ENCODE data around the gene EIF4G3. TPM values are rescaled to one million over a fixed set of nuclear protein-coding genes. Genes with fewer than 3 reads are reported as not detected.

Gene EIF4G3
- polyA plus RNA-seq, 1 of the 3 experiments (the other 2 are of a cell fraction), result 32.0 TPM

GRCh38 chr1:21216835-21217811 lies 40.4 kb upstream of the EIF4G3 start:
- no peak overlapping the region for H3K9ac ChIP-seq
- TF ChIP-seq SMC3 (IDR thresholded peaks at IDR 0.05; ENCODE audit: low read depth, low read length) (peak; percentile 29; the same call in 1 of the 2 replicates), RXRA (IDR thresholded peaks at IDR 0.05; ENCODE audit: borderline replicate concordance, low read depth) (no peak), JUND (IDR thresholded peaks at IDR 0.05) (no peak), FOXM1 (IDR thresholded peaks at IDR 0.05; ENCODE audit: low read depth) (no peak), MEF2A (IDR thresholded peaks at IDR 0.05; ENCODE audit: borderline replicate concordance, low read depth) (no peak), MXI1 (IDR thresholded peaks at IDR 0.05; ENCODE audit: low read depth, low read length) (no peak), NFIC (IDR thresholded peaks at IDR 0.05; ENCODE audit: borderline replicate concordance) (no peak), EP300 (IDR thresholded peaks at IDR 0.05; ENCODE audit: borderline replicate concordance in 1 of 2, low read depth in 1 of 2, low read length in 1 of 2) (no peak), GABPA (IDR thresholded peaks at IDR 0.05; ENCODE audit: low read depth) (no peak), FOXJ3 (CRISPR knock-in tag; IDR thresholded peaks at IDR 0.05) (no peak), CTCF (IDR thresholded peaks at IDR 0.05) (peak; percentile 86), NRF1 (IDR thresholded peaks at IDR 0.05; ENCODE audit: low read depth, low read length) (no peak), TCF12 (IDR thresholded peaks at IDR 0.05) (no peak), EZH2phosphoT487 (IDR thresholded peaks at IDR 0.05; ENCODE audit: borderline replicate concordance, low read depth) (no peak), RAD21 (IDR thresholded peaks at IDR 0.05; ENCODE audit: low read length) (peak; percentile 52)
- TF ChIP-seq, protein P1, sequence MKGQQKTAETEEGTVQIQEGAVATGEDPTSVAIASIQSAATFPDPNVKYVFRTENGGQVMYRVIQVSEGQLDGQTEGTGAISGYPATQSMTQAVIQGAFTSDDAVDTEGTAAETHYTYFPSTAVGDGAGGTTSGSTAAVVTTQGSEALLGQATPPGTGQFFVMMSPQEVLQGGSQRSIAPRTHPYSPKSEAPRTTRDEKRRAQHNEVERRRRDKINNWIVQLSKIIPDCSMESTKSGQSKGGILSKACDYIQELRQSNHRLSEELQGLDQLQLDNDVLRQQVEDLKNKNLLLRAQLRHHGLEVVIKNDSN (IDR thresholded peaks at IDR 0.05; ENCODE audit: borderline replicate concordance, low read depth), result no peak
- peaks cover 7 to 10% of the 10 kb centered on the region in 2 experiments for H3K36me3 ChIP-seq (replicated peaks in 1 of 2; ENCODE audit: control insufficient read depth in 1 of 2, insufficient read depth in 2 of 2, low read length in 1 of 2)
- peak; percentile 67 for DNase-seq
- peaks cover 7% of the 10 kb centered on the region for H3F3A ChIP-seq (replicated peaks; ENCODE audit: insufficient read depth)
- H3K4me2 ChIP-seq, result no peak overlapping the region
- no peak overlapping the region; a peak in 1 of 4 replicates for H3K4me3 ChIP-seq (ENCODE audit: low read depth in 2 of 2, low read length in 1 of 2)
- no peak overlapping the region for H2AFZ ChIP-seq (ENCODE audit: low read depth)
- POLR2A ChIA-PET, result no interaction called here
- no peaks in the 10 kb centered on the region for H3K79me2 ChIP-seq (ENCODE audit: insufficient read depth)
- no peak overlapping the region; a peak in 1 of 4 replicates for H3K27ac ChIP-seq (ENCODE audit: low read depth in 2 of 2, low read length in 1 of 2)
- WGBS (ENCODE audit: low lambda C conversion rate), result 85% methylated on average over 15 of the region's 19 CpGs
- no peaks in the 10 kb centered on the region for H3K9me3 ChIP-seq
- H4K20me1 ChIP-seq (ENCODE audit: insufficient read depth), result no peaks in the 10 kb centered on the region
- H3K9me2 ChIP-seq, result no peaks in the 10 kb centered on the region
- no peaks in the 10 kb centered on the region for H3K27me3 ChIP-seq (ENCODE audit: insufficient read depth)
- CTCF ChIA-PET, result interaction anchor here (0.6 to 7.5 kb wide), 38 partner anchors 8 to 520 kb away, joined by 3 to 76 read pairs (median 4); no protein-coding TSS in a partner anchor
- H3K4me1 ChIP-seq (ENCODE audit: control insufficient read depth in 1 of 2, insufficient read depth in 2 of 2, low read depth in 1 of 2, low read length in 1 of 2), result peaks cover 0 to 13% of the 10 kb centered on the region in 2 experiments; a peak in 1 of 4 replicates
